GM18909 (cell line): ENCODE measurements around the gene ALLC.

ENCODE experiments used
- ATAC-seq: cut with Tn5 transposase; IDR thresholded peaks from one replicate; pipeline ENCODE4 v1.9.1; 2021; ENCODE audit warnings: mild to moderate bottlenecking; ENCODE audit not compliant: unreplicated experiment, poor library complexity

Gene ALLC

GRCh38 chr2:3638456-3638810 lies 19.6 kb upstream of the ALLC start:
- ATAC-seq: no peak

- no peak for ATAC-seq
Measured at GRCh38 chr2:3639015-3639630, 18.9 kb upstream of the ALLC start.

- no peak for ATAC-seq
Measured at GRCh38 chr2:3639653-3640052, 18.3 kb upstream of the ALLC start.

- no peak for ATAC-seq
Measured at GRCh38 chr2:3641181-3641580, 16.8 kb upstream of the ALLC start.

- no peak for ATAC-seq
Measured at GRCh38 chr2:3641841-3642421, 16.1 kb upstream of the ALLC start.

- no peak for ATAC-seq
Measured at GRCh38 chr2:3642521-3643215, 15.3 kb upstream of the ALLC start.

- ATAC-seq: no peak
Measured at GRCh38 chr2:3643371-3644245, 14.4 kb upstream of the ALLC start.

GRCh38 chr2:3644246-3644525 lies 13.8 kb upstream of the ALLC start:
- ATAC-seq: peak; percentile 86

GRCh38 chr2:3644891-3645605 lies 13.0 kb upstream of the ALLC start:
- no peak for ATAC-seq

GRCh38 chr2:3645745-3646389 lies 12.1 kb upstream of the ALLC start:
- no peak for ATAC-seq

GRCh38 chr2:3646446-3646845 lies 11.6 kb upstream of the ALLC start:
- ATAC-seq: no peak

- no peak for ATAC-seq
Measured at GRCh38 chr2:3647246-3647645, 10.8 kb upstream of the ALLC start.

- no peak for ATAC-seq
Measured at GRCh38 chr2:3647831-3648651, 10.0 kb upstream of the ALLC start.

- ATAC-seq: no peak
Measured at GRCh38 chr2:3648652-3649177, 9.3 kb upstream of the ALLC start.

GRCh38 chr2:3649581-3649980 lies 8.4 kb upstream of the ALLC start:
- no peak for ATAC-seq

GRCh38 chr2:3650140-3650920 lies 7.7 kb upstream of the ALLC start:
- ATAC-seq: no peak

- ATAC-seq: peak; percentile 93
Measured at GRCh38 chr2:3651691-3652648, 6.0 kb upstream of the ALLC start.
